CD4-positive, alpha-beta T cell treated with Interleukin-17A for 1 hour (primary cell): ENCODE results near the gene CCER1.

Source experiments
- DNase-seq: peaks from one replicate; pipeline ENCODE4 v3.0.0-alpha.2; 2020

CCER1 gene

GRCh38 chr12:90964616-90965015 is 9.6 kb upstream of the CCER1 start:
- DNase-seq = no peak

DNA sequence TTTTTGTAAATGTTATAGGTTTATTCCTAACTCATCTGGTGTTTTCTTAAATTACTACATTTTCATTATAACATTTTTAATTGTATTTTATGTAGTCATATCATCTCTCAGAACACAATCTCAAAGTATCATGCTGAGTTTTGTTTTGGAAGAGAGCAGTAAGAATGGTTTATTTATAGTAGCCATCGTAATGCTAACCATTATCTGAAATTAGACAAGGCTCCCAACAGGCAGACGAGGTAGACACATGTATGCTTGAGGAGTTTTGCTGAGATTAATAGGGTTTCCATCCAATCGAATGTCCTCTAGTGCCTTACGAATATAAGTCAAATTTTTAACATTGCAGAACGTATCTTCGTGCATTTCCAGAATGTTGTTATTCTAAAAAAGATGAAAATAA is 9.0 kb upstream of the CCER1 start:
- DNase-seq = no peak

GRCh38 chr12:90961154-90961553 is 6.2 kb upstream of the CCER1 start:
- no peak for DNase-seq

DNA sequence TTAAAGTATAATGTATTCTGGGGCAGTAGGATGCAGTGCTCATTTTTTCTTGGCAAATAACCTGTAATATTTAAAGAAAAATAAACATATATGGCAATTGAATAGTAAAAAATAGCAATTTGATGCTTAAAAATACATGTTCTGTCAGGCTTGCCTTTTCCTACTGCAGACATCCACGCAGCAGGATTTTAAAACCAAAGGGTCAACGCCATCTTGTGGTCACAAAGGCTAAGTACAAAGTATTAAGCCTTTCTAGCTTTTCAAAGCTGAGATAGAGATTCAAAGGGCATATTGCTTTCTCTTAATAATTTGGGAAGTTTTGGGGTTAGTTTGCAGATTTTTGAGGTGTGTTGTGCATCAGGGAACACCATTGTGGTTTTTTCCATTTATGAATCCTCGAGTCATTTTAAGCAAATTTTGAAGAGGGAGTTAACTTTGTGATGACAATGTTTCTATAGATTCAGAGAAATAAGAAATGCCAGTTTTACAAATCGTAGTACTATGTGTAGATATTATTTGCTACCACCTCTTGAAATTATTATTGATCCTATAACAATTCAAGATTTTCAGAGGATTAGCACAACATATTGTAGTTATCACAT is 4.7 kb upstream of the CCER1 start:
- peak; percentile 43 for DNase-seq

DNA sequence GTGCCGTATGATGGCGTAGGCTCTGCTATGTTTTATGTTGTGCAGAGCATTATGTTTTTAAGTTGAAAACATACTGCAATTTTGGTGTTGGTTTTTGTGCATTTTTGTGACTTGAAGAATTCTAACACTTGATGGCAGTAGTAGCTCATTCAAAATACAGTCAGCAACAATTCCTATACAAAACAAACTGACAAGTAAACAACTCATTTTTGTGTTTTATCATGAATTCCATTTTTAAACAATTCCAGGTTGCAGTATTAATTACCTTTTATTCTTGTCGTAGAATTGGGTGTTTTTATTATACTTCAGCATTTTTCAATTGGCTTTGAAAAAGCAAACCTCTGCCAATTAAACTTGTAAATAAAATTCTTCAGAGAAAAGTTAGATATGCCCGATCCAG is 4.1 kb upstream of the CCER1 start:
- no peak for DNase-seq

DNA sequence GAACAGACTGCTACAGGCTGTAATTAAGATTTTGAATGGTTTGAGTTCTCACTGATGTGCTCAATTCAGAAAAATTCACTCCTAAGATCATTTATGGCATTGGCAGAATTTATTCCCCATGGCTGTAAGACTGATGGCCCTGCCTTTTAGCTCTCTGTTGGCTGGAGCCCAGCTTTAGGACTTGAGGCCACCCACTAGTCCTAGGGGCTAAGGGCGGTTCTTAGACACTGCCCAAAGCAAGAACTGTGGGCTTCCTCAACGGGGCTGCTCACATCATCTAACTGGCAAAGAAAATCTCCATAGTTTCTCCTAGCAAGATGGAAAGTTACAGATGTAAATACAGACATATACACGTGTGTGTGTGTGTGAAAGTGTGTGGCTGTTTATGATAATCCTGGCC is 3.4 kb upstream of the CCER1 start:
- DNase-seq = no peak

DNA sequence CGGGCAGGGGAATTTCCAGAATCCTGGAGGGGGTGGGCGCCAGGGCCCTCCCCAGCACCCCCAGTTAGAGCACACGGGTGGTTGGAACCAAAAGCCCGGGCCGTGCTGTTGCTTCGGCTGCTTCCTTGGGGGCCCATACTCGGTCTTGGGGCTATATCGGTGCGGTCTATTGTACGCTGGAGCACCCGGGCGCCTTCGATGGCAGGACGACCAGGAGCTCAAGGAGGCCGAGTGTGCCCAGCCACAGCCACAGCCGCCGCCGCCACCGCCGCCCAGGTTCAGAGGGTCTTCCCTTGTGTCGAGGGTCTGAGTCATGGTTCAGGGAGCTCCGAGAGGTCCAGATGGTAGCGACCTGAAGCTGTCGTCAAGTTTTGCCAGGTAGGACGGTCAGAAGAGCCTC is 548 bp downstream of the CCER1 start:
- DNase-seq = no peak

- no peak for DNase-seq
Measured at GRCh38 chr12:90953956-90954421, 987 bp downstream of the CCER1 start.

GRCh38 chr12:90951432-90952105 is 3.4 kb downstream of the CCER1 start:
- no peak for DNase-seq

DNA sequence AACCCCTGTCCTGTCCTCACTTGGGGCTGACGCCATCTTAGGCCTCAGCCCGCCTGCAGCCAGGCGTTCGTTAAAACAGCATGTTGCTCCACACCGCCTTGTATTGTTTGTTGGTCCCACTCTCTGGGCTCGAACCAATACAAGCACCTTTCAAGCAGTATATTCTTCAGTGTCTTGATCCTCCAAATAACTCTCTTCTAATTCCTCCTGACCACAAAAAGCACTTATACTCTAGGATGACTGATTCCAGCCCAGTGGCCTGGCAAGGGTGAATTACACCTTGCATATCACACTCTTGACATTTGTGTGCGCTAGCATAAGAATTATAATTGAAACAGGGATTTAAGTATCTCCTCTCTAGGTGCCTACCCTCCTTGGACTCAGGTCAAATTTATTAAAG is 7.1 kb downstream of the CCER1 start:
- DNase-seq = no peak

DNA sequence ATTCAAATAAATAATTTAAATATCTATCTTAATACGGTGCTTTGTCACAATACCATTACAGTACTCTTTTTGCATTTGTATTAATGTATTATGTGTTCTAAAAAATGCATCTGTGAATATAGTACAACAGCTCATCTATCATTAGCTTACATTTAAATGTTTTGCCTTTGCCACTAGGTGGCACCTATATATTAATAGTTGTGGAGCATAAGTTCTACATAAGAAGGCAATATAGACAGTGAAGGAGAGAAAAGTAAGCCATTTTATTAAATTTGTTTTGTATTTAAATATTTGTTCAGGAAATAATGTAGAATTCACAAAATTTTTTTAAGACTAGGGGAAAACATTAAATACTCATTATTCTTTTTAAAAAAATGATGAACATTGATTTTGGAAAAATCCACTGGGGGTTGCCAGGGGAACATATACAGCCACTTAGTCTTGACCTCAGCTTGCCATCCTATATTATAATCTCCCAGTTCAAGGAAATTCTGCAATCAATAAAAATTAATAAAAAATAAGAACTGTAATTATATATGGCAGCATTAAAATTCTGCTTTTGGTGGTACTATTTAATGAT is 9.8 kb downstream of the CCER1 start:
- DNase-seq = peak; percentile 21

GRCh38 chr12:90943255-90943654 is 11.7 kb downstream of the CCER1 start:
- no peak for DNase-seq

DNA sequence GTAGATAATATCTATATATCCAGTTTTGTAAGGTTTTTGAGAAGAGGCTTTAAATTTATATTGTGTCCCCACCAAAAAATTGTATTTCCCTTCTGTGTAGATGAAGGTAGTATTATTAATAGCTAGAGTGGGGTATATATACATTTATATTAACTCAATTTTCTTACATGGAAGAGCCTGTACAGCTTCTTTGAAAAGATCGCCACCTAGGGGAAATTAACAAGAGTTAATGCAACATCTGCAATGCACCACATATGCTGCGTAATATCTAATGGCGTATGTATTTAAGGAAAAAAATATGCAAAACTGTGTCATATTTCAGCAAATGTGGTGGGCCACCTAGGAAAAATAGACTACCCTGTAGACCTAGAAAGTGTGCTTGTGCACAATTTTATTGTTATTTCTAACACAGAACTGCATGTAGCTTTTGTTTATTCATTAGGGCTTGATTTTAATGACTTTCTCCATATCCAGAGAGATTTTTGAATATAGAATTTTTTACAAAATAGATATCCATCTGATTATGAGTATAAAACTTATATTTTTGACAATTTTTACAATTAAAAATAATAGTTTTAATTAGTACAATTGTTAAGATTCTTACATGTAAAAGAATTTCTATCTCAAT is 14.0 kb downstream of the CCER1 start:
- peak; percentile 15 for DNase-seq

DNA sequence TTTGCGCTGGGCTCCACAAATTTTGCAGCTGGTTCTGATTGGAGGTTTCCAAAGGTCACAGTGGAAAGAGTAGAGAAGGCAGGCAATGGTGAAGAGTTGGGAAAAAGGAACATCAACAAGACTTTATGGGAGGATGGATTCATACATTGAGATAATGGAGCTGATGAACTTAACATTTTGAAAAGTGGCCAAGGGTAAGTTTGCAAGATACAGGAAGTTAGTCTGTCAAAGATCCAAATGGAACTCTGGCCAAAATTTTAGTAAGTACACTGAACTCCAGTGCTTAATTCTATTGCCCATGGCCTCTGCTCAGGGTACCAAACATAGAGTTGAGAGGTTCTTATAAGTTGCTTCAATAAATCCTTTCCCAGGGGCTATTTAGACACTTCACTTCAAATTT is 15.6 kb downstream of the CCER1 start:
- no peak for DNase-seq

DNA sequence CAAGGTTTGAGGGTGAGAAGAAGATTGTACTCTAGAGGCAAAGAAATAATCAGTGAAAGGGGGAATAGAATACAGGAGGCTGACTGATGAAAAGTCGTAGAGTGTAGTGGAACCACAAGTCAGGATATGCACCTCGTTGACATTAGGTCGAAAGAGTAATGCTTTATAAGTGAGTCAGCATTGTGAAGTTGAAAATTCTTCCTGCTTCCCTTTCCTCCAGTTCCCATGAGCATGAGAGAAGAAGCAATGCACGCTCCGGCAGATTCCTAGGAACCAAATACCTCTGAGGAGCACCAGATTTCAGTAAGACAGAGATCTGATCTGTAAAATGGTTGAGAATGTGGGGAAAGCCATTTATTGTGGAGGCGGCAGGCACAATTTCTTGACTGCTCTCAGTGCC is 16.5 kb downstream of the CCER1 start:
- no peak for DNase-seq

DNA sequence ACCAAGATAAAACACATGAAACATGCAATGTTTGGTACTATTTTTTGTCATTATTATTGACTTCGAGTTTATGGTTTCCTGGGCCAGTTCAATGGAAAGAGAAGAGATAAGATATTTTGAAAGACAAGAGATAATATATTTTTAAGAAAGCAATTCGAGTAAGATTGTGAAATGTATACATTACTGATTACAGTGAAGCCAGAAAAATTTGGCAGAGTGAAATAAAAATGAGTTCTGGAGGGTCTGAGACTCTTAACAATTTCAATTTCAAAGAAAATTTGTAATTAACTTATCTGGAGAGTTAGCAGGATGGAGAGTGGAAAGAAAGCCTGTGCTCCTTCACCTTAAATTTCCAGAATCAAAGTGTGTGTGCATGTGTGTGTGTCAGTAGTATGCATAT is 17.3 kb downstream of the CCER1 start:
- no peak for DNase-seq

- no peak for DNase-seq
Measured at GRCh38 chr12:90936230-90937005, 18.6 kb downstream of the CCER1 start.

GRCh38 chr12:90925562-90925961 is 29.4 kb downstream of the CCER1 start:
- DNase-seq = no peak

GRCh38 chr12:90924406-90924805 is 30.6 kb downstream of the CCER1 start:
- no peak for DNase-seq

- DNase-seq = no peak
Measured at GRCh38 chr12:90922145-90922627, 32.8 kb downstream of the CCER1 start.

DNA sequence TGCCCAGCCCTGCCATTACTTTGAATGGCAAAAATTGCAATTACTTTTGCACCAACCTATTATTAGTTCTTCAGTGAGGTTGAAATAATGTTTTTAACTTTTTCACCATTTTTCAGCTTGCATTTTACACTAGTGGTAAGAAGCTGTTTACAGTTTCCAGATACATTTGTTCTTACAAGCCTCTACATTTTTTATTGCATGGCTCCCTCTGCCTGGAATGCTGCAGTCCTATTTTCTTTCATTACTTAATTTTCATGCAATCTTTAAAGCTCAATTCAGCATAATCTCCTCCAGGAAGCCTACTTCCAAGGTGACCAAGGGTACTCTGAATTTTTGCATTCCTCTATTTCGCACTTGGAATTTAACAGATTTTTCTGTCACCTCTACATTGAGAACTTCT is 33.4 kb downstream of the CCER1 start:
- DNase-seq = no peak

DNA sequence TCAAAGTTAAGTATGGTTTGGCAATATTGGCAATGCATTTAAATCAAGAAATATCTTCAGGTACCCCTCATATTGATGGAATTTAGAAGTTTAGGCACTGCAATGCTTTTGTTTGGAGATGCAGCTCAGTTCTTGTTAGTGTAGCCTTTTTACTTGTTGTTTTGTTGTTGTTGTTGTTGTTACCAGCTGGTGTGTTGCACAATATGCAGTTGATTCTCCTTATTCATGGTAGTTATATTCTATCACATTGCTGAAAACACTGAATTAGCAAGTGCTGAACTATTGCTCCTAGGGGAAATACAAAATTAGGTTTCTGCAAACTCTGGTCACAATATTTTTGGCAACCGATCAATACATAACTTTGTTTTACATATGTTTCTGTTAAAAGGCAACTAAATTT is 34.8 kb downstream of the CCER1 start:
- DNase-seq = no peak

- no peak for DNase-seq
Measured at GRCh38 chr12:90917431-90917830, 37.5 kb downstream of the CCER1 start.
